ENCODE results near the gene SPR.

Gene SPR

DNA sequence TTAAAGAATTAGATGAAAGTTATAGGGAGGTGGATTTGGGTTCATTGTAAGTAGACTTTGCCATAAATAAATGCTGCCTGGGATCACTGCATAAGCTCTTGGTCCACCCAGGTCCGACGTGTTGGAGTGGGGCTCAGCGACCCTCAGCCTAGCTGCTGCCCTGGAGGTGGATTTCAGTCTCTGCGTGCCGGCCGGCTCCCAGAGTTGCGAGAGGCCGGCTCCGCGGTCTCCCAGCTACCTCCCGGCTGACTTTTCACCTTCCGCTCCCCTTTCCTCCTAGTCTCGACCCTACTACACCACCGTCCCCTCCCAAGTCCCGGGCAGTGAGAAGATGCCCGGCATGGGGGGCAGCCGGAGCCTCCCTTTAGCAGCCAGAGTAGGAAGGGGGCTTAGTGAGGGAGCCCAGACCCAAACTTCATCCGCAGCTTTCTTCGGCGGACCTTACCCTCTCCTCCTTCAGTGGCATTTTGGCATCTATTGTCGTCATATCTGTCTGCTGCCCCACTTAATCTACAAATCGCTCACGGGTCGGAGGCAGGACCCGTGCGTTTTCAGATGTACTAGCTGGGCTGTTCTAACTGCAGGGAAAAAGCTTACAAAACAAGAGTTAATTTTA is 38.2 kb downstream of the SPR start:
- DNase-seq: no peak
- no peak for TF ChIP-seq POLR2A (IDR thresholded peaks at IDR 0.05; ENCODE audit: low read length)
- no peak for TF ChIP-seq GATA1 (IDR thresholded peaks at IDR 0.05; ENCODE audit: low read depth, low read length)

DNA sequence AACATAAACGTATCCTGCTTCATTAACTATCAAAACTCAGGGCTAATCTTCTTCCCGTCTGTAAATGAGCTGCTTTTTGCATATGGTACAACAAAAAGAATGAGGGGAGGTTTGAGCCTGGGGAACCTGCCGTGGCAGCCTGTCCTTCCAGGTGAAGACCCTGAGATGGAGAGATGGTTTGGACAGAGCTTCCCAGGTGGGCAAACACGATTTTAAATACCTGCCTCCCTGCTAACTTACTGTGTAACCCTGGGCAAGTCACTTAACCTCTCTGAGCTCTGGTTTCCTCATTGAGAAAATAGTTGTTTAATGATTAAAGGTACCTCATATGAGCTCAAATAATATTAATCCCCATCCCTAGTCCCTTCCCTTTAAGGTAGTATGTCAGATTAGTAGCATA is 39.2 kb downstream of the SPR start:
- no peak for DNase-seq
- no peak for TF ChIP-seq POLR2A (IDR thresholded peaks at IDR 0.05; ENCODE audit: low read length)
- no peak for TF ChIP-seq GATA1 (IDR thresholded peaks at IDR 0.05; ENCODE audit: low read depth, low read length)

DNA sequence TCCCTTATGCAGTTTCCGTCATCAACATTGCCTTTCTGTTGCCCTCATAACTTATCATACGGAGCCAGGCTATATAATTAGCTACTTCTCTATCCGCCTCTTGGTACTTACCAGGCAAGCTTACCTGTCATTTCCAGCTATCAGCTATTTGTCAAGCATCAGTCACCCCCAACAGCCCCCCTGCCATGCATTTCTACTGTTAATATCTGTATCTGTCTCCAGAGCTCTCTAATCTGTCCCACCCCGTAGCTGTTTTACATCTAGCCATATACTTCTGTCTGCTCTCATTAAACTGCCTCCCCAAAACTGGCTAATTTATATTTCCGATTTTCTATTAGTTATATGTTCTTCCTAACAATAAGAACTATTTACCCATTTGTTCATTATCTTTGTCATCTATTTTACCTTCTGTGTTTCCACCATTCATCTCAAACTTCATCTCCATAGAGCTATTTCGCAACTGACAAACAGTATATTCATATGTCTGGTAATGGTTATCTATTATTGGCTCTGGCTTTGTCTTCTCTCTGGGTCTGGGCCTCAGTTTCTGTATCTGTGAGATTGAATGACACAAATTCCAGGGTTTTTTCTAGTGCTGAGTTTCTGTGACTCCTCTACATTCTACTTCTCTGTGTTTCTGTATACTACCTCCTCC is 39.7 kb downstream of the SPR start:
- DNase-seq: no peak
- TF ChIP-seq GATA1 (IDR thresholded peaks at IDR 0.05; ENCODE audit: low read depth, low read length) (no peak), POLR2A (IDR thresholded peaks at IDR 0.05; ENCODE audit: low read length) (no peak)

DNA sequence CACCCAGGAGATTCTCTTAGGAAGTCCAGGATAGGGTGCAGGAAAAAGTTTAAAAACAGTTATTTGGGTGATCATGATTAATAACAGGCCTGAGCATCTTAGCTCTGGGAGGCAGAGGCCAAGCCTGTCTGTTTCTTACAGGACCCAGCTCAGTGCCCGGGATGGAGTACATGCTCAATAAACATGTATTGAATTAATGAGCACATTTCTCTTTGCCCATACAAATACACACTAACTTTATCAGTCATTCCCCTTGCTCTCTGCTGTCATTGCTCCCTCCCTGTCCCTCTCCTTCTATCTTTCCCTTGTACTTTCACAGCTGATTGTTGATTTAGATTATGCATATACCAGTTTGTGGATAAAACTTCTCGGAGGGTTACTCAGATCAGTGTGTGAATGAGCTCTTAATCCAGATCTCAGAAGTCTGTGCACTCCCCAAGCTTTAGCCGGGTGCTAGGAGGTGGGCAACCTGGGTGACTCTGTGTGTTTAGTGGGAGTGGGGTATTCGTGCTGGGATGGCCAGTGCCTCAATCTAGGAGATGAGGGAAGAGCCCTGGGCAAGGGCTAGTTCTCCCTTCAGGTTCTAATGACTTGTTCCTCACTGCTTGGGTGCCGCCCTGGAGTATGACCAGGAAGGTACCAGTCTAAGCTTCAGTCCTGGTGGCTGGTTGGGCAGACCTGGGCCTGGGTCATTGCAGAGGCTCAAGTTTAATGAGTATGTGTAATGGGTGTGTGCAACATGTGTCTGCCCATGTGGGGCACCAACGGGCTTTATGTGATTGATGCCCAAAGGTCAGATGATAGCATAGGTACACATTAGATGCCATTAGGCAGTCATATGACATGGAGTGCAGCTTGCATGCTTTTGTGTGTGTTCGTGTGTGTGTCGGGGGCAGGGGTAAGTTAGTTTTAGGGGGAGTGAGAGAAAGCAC is 40.7 kb downstream of the SPR start:
- TF ChIP-seq POLR2A (IDR thresholded peaks at IDR 0.05; ENCODE audit: low read length) (no peak), GATA1 (IDR thresholded peaks at IDR 0.05; ENCODE audit: low read depth, low read length) (no peak)

DNA sequence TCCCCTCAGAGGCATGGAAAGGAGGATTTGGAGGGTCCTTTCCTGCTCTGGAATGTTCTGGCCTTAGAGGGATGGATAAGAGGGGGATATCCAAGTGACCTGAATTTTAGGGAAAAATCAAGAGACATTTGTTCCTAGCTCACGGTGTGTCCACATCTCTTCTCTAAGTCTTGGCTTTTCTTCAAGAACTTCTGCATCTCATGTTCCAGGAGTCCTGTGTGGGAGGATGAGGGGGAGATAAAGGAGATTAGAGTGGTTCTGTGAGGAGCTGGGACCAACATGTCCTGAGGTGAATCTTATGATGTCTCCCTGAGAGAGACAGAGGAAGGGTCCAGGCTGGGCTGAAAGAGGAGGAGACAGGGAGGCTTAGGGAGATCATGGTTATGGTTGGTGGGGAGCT is 41.8 kb downstream of the SPR start:
- no peak for DNase-seq
- TF ChIP-seq GATA1 (IDR thresholded peaks at IDR 0.05; ENCODE audit: low read depth, low read length) (no peak), POLR2A (IDR thresholded peaks at IDR 0.05; ENCODE audit: low read length) (no peak)

More for the DNA sequence above, 40.7 kb downstream of the SPR start:
- DNase-seq: no peak

DNA sequence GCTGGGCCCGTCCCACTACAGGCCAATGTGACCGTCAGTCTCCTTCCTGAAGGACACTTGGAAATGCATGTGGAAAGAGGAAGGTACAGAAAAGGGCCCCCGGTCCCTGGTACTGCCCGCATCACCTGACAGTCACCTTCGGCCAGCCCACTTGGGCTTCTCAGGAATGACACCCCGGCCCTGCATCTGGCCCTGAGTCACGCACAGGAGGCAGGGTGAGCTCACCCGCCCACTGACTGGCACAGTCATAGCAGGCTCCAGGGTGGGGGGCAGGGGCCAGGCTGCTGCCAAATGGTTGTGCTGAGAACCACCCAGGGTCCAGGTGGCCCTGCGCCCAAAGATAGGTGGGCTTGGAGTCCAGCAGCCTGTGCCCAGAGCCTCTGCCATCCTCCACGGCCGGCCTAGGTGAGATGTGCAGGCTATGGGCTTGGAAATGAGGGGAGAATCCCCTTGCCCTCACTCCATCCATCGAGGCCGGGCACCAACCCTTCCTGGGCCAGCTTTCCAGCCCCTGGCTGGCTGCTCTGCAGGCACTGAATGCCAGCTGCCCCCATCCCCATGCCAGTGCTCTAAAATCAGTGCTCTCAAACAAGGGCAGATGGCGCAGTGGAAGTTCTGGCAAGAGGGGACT is 44.2 kb downstream of the SPR start:
- no peak for DNase-seq
- TF ChIP-seq GATA1 (IDR thresholded peaks at IDR 0.05; ENCODE audit: low read depth, low read length) (no peak), POLR2A (IDR thresholded peaks at IDR 0.05; ENCODE audit: low read length) (no peak)

DNA sequence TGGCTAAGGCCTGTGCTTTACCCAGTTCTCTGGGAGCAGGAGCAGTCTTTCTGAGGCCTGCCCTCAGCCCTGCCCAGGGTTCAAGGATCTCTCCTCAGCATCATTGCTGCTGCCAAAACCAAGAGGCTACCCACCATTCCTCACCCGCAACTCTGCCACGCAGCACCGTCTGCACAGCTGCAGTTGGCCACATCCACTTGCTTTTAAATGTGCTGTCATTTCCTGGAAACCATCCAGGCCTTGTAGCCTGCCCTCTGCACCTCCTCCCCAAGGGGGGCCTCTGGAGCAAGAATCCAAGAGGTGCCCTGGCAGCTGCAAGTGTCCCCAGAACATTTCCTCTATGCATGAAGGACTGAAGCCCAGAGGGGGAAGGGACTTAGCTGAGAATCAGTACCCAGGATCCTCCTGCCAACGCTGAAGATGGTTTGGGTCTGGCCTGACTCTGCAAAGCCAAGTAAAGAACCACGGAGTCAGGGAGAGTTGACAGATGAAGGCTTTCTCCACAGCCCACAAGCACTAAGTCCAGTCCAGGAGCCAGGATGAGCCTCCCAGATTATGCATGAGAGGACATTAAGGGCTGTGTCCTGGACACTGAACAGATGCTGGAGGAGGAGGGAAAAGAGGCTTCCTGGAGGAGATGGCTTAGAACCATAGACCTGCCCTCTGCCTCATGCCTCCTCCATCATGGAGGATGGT is 45.0 kb downstream of the SPR start:
- no peak for DNase-seq
- no peak for TF ChIP-seq POLR2A (IDR thresholded peaks at IDR 0.05; ENCODE audit: low read length)
- TF ChIP-seq GATA1 (IDR thresholded peaks at IDR 0.05; ENCODE audit: low read depth, low read length): no peak

DNA sequence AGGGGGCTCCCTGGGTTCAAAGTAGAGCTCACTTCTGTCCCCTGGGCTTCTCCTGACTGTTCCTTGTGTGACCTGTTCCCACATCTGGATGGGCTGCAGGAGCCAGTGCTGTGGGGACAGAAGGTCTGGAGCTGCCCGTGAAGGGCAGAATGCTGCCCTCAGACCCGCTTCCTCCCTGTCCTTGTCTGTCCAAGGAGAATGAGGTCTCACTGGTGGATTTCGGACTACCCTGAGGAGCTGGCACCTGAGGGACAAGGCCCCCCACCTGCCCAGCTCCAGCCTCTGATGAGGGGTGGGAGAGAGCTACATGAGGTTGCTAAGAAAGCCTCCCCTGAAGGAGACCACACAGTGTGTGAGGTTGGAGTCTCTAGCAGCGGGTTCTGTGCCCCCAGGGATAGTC is 45.6 kb downstream of the SPR start:
- no peak for TF ChIP-seq GATA1 (IDR thresholded peaks at IDR 0.05; ENCODE audit: low read depth, low read length)
- TF ChIP-seq POLR2A (IDR thresholded peaks at IDR 0.05; ENCODE audit: low read length): no peak
- DNase-seq: no peak

DNA sequence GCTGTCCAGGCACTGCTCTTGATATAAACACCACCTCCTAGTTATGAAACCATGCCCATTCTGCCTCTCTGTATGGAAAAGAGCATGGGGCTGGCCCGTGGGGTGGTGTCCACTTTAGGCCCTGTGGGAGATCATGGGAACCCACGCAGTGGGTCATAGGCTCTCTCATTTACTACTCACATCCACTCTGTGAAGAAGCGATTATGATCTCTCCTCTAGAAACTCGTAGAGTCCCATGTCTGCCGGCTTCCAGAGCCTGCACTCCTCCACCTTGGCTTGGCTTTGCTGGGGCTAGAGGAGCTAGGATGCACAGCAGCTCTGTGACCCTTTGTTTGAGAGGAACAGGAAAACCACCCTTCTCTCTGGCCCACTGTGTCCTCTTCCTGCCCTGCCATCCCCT is 46.0 kb downstream of the SPR start:
- TF ChIP-seq POLR2A (IDR thresholded peaks at IDR 0.05; ENCODE audit: low read length): no peak
- no peak for TF ChIP-seq GATA1 (IDR thresholded peaks at IDR 0.05; ENCODE audit: low read depth, low read length)
- no peak for DNase-seq

DNA sequence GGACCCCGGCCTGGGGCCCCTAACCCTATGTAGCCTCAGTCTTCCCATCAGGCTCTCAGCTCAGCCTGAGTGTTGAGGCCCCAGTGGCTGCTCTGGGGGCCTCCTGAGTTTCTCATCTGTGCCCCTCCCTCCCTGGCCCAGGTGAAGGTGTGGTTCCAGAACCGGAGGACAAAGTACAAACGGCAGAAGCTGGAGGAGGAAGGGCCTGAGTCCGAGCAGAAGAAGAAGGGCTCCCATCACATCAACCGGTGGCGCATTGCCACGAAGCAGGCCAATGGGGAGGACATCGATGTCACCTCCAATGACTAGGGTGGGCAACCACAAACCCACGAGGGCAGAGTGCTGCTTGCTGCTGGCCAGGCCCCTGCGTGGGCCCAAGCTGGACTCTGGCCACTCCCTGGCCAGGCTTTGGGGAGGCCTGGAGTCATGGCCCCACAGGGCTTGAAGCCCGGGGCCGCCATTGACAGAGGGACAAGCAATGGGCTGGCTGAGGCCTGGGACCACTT is 46.5 kb downstream of the SPR start:
- no peak for TF ChIP-seq GATA1 (IDR thresholded peaks at IDR 0.05; ENCODE audit: low read depth, low read length)
- TF ChIP-seq POLR2A (IDR thresholded peaks at IDR 0.05; ENCODE audit: low read length): no peak
- DNase-seq: no peak

DNA sequence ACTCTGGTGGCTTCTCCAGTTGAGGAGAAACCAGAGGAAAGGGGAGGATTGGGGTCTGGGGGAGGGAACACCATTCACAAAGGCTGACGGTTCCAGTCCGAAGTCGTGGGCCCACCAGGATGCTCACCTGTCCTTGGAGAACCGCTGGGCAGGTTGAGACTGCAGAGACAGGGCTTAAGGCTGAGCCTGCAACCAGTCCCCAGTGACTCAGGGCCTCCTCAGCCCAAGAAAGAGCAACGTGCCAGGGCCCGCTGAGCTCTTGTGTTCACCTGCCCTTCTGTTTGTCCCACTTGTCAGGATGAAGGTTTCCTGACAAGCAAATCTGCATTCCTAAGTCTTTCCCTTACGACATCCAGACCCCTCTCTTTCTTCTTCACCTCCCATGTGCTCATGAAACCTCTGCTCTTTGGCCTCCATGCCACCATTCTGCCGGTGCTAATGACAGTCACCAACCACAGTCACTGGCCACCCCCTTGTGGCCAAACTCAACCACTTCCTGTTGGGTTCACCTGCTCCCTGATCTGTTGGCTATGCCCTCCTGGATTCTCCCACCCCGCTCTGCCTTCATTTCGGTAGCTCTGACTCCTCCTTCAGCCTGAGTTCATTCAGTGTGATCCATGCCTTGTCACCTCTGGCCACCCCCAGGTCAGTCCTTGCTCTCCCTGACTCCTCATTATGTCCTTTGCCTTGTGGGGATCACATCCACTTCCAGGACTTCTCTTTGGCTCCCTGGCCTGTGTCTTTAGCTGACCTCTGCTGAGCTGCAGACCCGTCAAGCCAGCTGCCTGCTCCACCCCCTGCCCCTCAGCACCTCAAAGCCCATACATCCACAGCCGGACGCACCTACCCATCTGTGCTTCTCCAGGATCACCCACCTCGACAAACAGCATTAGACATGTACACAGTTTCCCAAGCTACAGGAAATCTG is 47.7 kb downstream of the SPR start:
- DNase-seq: peak; percentile 30
- TF ChIP-seq POLR2A (IDR thresholded peaks at IDR 0.05; ENCODE audit: low read length): no peak
- no peak for TF ChIP-seq GATA1 (IDR thresholded peaks at IDR 0.05; ENCODE audit: low read depth, low read length)

DNA sequence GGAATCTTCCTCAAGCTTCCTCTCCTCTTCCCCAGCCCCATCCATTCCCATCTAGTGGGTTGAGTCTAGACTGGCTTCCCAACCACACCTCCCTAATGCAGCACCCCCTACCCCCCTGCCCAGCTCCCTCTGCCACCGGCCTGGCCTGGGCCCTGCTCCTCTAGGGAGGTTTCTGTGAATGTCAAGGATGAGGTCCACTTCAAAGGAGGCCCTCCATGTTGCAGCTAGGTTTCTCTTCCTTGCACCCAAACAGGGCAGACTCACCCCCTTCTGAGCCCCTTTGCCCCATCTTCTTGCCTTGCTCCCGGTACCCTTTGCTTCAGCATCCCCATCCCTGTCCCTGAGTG is 48.4 kb downstream of the SPR start:
- TF ChIP-seq POLR2A (IDR thresholded peaks at IDR 0.05; ENCODE audit: low read length) (no peak), GATA1 (IDR thresholded peaks at IDR 0.05; ENCODE audit: low read depth, low read length) (no peak)
- DNase-seq: no peak

Measured in erythroblast (primary cell).